Astrocyte (in vitro differentiated cells and primary cell): Measurements from ENCODE around the gene EML1. TPM values are rescaled to one million over a fixed set of nuclear protein-coding genes. Genes with fewer than 3 reads are reported as not detected.

ENCODE experiments used
- DNase-seq: peaks from one replicate; pipeline ENCODE4 v3.0.0-alpha.2; 2010; ENCODE audit warnings: low read depth
- FAIRE-seq: peaks from 2 replicates; lab custom pipeline; 2011; peaks lifted over from hg19 to GRCh38; lab: Jason Lieb, UNC
- H2AFZ ChIP-seq: 2 replicates; pipeline ENCODE4 v1.6.0; 2012; ENCODE audit warnings: low read depth, low read length, inconsistent platforms
- H3K27ac ChIP-seq: 2 replicates; pipeline ENCODE4 v1.5.1; 2011; ENCODE audit warnings: low read depth, low read length, inconsistent platforms
- H3K27me3 ChIP-seq: 2 replicates; pipeline ENCODE4 v1.6.0; 2011; ENCODE audit warnings: low read length, inconsistent platforms; ENCODE audit not compliant: insufficient read depth
- H3K36me3 ChIP-seq: 2 replicates; pipeline ENCODE4 v1.5.1; 2011; ENCODE audit warnings: low read length, inconsistent platforms; ENCODE audit not compliant: insufficient read depth
- H3K4me1 ChIP-seq: 2 replicates; pipeline ENCODE4 v1.5.1; 2011; ENCODE audit warnings: low read length, inconsistent platforms; ENCODE audit not compliant: insufficient read depth
- H3K4me2 ChIP-seq: 2 replicates; pipeline ENCODE4 v1.6.0; 2012; ENCODE audit warnings: low read length, inconsistent platforms
- H3K4me3 ChIP-seq: 2 replicates; pipeline ENCODE4 v1.5.1; 2011; ENCODE audit warnings: low read depth, mild to moderate bottlenecking, low read length, inconsistent platforms; ENCODE audit not compliant: insufficient read depth
- H3K79me2 ChIP-seq: 2 replicates; pipeline ENCODE4 v1.6.0; 2012; ENCODE audit warnings: mild to moderate bottlenecking, low read length, inconsistent platforms; ENCODE audit not compliant: insufficient read depth
- H3K9ac ChIP-seq: 2 replicates; pipeline ENCODE4 v1.6.0; 2012; ENCODE audit warnings: mild to moderate bottlenecking, low read length, inconsistent platforms
- H3K9me3 ChIP-seq: 2 replicates; pipeline ENCODE4 v1.5.1; 2012; ENCODE audit warnings: low read depth, mild to moderate bottlenecking, low read length, inconsistent platforms; ENCODE audit not compliant: insufficient read depth
- H4K20me1 ChIP-seq: 2 replicates; pipeline ENCODE4 v1.6.0; 2012; ENCODE audit warnings: low read length, inconsistent platforms; ENCODE audit not compliant: insufficient read depth
- H3K27ac Mint-ChIP-seq: one replicate; pipeline ENCODE4 v1.8.0; 2021; ENCODE audit warnings: mild to moderate bottlenecking, mixed read lengths; ENCODE audit not compliant: unreplicated experiment
- H3K27me3 Mint-ChIP-seq: one replicate; pipeline ENCODE4 v1.8.0; 2021; ENCODE audit warnings: low read depth, mixed read lengths; ENCODE audit not compliant: unreplicated experiment
- H3K36me3 Mint-ChIP-seq: one replicate; pipeline ENCODE4 v1.8.0; 2021; ENCODE audit warnings: low read depth, mixed read lengths; ENCODE audit not compliant: unreplicated experiment
- H3K4me1 Mint-ChIP-seq: one replicate; pipeline ENCODE4 v1.8.0; 2021; ENCODE audit warnings: low read depth, mixed read lengths; ENCODE audit not compliant: unreplicated experiment
- H3K4me3 Mint-ChIP-seq: one replicate; pipeline ENCODE4 v1.8.0; 2021; ENCODE audit warnings: mild to moderate bottlenecking, moderate library complexity, mixed read lengths; ENCODE audit not compliant: unreplicated experiment
- H3K9me3 Mint-ChIP-seq: one replicate; pipeline ENCODE4 v1.8.0; 2021; ENCODE audit warnings: mild to moderate bottlenecking, mixed read lengths; ENCODE audit not compliant: unreplicated experiment
- CTCF ChIP-seq: IDR thresholded peaks from 2 replicates; pipeline ENCODE4 v1.5.1; 2011; ENCODE audit warnings: low read depth, mild to moderate bottlenecking, inconsistent platforms, low read length, moderate library complexity; ENCODE audit not compliant: insufficient read depth
- EZH2 ChIP-seq: IDR thresholded peaks from 2 replicates; pipeline ENCODE4 v1.6.1; 2012; ENCODE audit warnings: mild to moderate bottlenecking, low read length, inconsistent platforms; ENCODE audit not compliant: insufficient read depth
- total RNA-seq: library from RNA; stranded (reverse); gene quantifications from 2 replicates; pipeline ENCODE4 v1.2.1, GENCODE V29; 2021

The EML1 gene
- total RNA-seq, 1 donor from 2014 or later = 17.1 TPM

GRCh38 chr14:99971941-99972747 lies 178.9 kb downstream of the EML1 start:
- peak overlapping the region; percentile 78 for H3K9ac ChIP-seq
- Mint-ChIP-seq H3K36me3 (peaks cover 3% of the 10 kb centered on the region), H3K4me3 (peak overlapping the region; percentile 93), H3K9me3 (peaks cover 6% of the 10 kb centered on the region), H3K27ac (peak overlapping the region; percentile 71), H3K27me3 (peaks cover 11% of the 10 kb centered on the region), H3K4me1 (peaks cover 14% of the 10 kb centered on the region)
- no peak for TF ChIP-seq CTCF
- TF ChIP-seq EZH2 = no peak
- peak overlapping the region; percentile 55 for H2AFZ ChIP-seq
- H3K4me1 ChIP-seq = peaks cover 23% of the 10 kb centered on the region
- no peak for DNase-seq
- no peak overlapping the region for H3K27ac ChIP-seq
- H4K20me1 ChIP-seq = peaks cover 39% of the 10 kb centered on the region
- FAIRE-seq = no peak
- H3K4me3 ChIP-seq = peak overlapping the region; percentile 74
- H3K4me2 ChIP-seq = peak overlapping the region; percentile 93
- H3K36me3 ChIP-seq = no peaks in the 10 kb centered on the region
- H3K79me2 ChIP-seq = peaks cover 52% of the 10 kb centered on the region
- no peaks in the 10 kb centered on the region for H3K27me3 ChIP-seq
- peaks cover 7% of the 10 kb centered on the region for H3K9me3 ChIP-seq

GRCh38 chr14:99972748-99973466 lies 179.7 kb downstream of the EML1 start:
- no peak for FAIRE-seq
- no peaks in the 10 kb centered on the region for H3K27me3 ChIP-seq
- peaks cover 43% of the 10 kb centered on the region for H4K20me1 ChIP-seq
- peak overlapping the region; percentile 55 for H2AFZ ChIP-seq
- no peaks in the 10 kb centered on the region for H3K36me3 ChIP-seq
- peaks cover 9% of the 10 kb centered on the region for H3K27me3 Mint-ChIP-seq
- no peak for TF ChIP-seq EZH2
- no peak for TF ChIP-seq CTCF
- H3K4me3 Mint-ChIP-seq = peak overlapping the region; percentile 93
- H3K79me2 ChIP-seq = peaks cover 59% of the 10 kb centered on the region
- H3K9me3 ChIP-seq = peaks cover 7% of the 10 kb centered on the region
- H3K9ac ChIP-seq = peak overlapping the region; percentile 78
- no peak overlapping the region for H3K27ac ChIP-seq
- H3K4me1 ChIP-seq = peaks cover 20% of the 10 kb centered on the region
- peak overlapping the region; percentile 93 for H3K4me2 ChIP-seq
- peaks cover 12% of the 10 kb centered on the region for H3K4me1 Mint-ChIP-seq
- H3K36me3 Mint-ChIP-seq = peaks cover 3% of the 10 kb centered on the region
- H3K27ac Mint-ChIP-seq = peak overlapping the region; percentile 71
- DNase-seq = peak; percentile 22
- peak overlapping the region; percentile 74 for H3K4me3 ChIP-seq
- H3K9me3 Mint-ChIP-seq = peaks cover 6% of the 10 kb centered on the region
